A549 (cell line): ENCODE data around the gene RAB11FIP5. TPM values are rescaled to one million over a fixed set of nuclear protein-coding genes. Genes with fewer than 3 reads are reported as not detected.
A peak's percentile ranks its signal among the peaks of the same experiment; 100 is the strongest.

Source experiments
- ATAC-seq, 2 experiments: fragments of 200-7000 bp in 1 of 2; fragments of >200 bp in 1 of 2; cut with Nextera tagmentation in 1 of 2; cut with Tn5 transposase in 1 of 2; 3 replicates each; pipeline versions ENCODE4 v1.8.0 to v1.9.1; 2018 to 2020; ENCODE audit warnings: mild to moderate bottlenecking in 1 of 2, moderate library complexity in 1 of 2
- CTCF ChIA-PET: fragments of 300-600 bp; sonication (Branson Sonifier 250); formaldehyde crosslinking; extraction: SDS; loops from one replicate; lab custom pipeline; 2021; ENCODE audit warnings: antibody characterized with exemption, inconsistent platforms; lab: Yijun Ruan, JAX
- POLR2A ChIA-PET: fragments of 350-600 bp; formaldehyde crosslinking; extraction: SDS; loops from one replicate; lab custom pipeline; 2021; ENCODE audit warnings: antibody characterized with exemption, inconsistent platforms; lab: Yijun Ruan, JAX
- DNase-seq, 2 experiments: peaks; one replicate each; pipeline versions ENCODE4 v3.0.0 to v3.0.0-alpha.2; 2011 to 2016; ENCODE audit warnings: low read depth in 1 of 2, low spot score in 1 of 2
- FAIRE-seq: peaks from 2 replicates; lab custom pipeline; 2011; peaks lifted over from hg19 to GRCh38; lab: Jason Lieb, UNC
- H3K27ac ChIP-seq, 2 experiments: fragments of >200 bp; sonication (Bioruptor Twin); formaldehyde crosslinking; 3 replicates each; pipeline ENCODE4 v1.5.1; 2016 to 2017
- H3K4me1 ChIP-seq: fragments of >200 bp; sonication (Bioruptor Twin); formaldehyde crosslinking; 3 replicates; pipeline ENCODE4 v1.6.1; 2016
- H3K4me2 ChIP-seq: fragments of >200 bp; sonication (Bioruptor Twin); formaldehyde crosslinking; 3 replicates; pipeline ENCODE4 v1.6.1; 2016
- H3K4me3 ChIP-seq: fragments of >200 bp; sonication (Bioruptor Twin); formaldehyde crosslinking; 3 replicates; pipeline ENCODE4 v1.5.1; 2016
- H3K9me3 ChIP-seq: fragments of >200 bp; sonication (Bioruptor Twin); formaldehyde crosslinking; 3 replicates; pipeline ENCODE4 v1.6.1; 2016
- BHLHE40 ChIP-seq: IDR thresholded peaks from 2 replicates; pipeline ENCODE4 v1.6.1; 2012; ENCODE audit warnings: low read depth, low read length, inconsistent platforms
- CBX2 ChIP-seq: fragments of 200-600 bp; sonication (generic); IDR thresholded peaks from 2 replicates; pipeline ENCODE4 v1.6.1; 2016; ENCODE audit warnings: low read depth, mild to moderate bottlenecking, borderline replicate concordance
- EHF ChIP-seq: fragments of 250-450 bp; sonication (Bioruptor Pico); IDR thresholded peaks from 2 replicates; pipeline ENCODE4 v1.5.0; 2020; ENCODE audit warnings: mild to moderate bottlenecking
- EHMT2 ChIP-seq: fragments of 200-600 bp; sonication (generic); IDR thresholded peaks from 2 replicates; pipeline ENCODE4 v1.6.1; 2016; ENCODE audit warnings: antibody characterized with exemption, low read depth, mild to moderate bottlenecking, moderate library complexity
- EP300 ChIP-seq, 2 experiments: fragments of >200 bp; sonication (Bioruptor Twin); formaldehyde crosslinking; IDR thresholded peaks; 2 replicates in 1 of 2; 3 replicates in 1 of 2; pipeline ENCODE4 v1.6.1; 2016 to 2017
- FOSL2 ChIP-seq, 2 experiments: fragments of 450-650 bp in 1 of 2; fragments of >200 bp in 1 of 2; sonication (Bioruptor Twin) in 1 of 2; formaldehyde crosslinking; IDR thresholded peaks; 2 replicates each; pipeline versions ENCODE4 v1.5.0 to v1.6.1; 2016 to 2020; ENCODE audit warnings: mild to moderate bottlenecking in 1 of 2, moderate library complexity in 1 of 2
- HEYL ChIP-seq: fragments of 250-450 bp; sonication (Bioruptor Pico); IDR thresholded peaks from 2 replicates; pipeline ENCODE4 v1.8.0; 2021; ENCODE audit warnings: mild to moderate bottlenecking, moderate library complexity
- JUN ChIP-seq, 2 experiments: fragments of >200 bp; sonication (Bioruptor Twin); formaldehyde crosslinking; IDR thresholded peaks; 2 replicates in 1 of 2; 3 replicates in 1 of 2; pipeline ENCODE4 v1.6.1; 2016 to 2017
- KDM1A ChIP-seq: fragments of 200-600 bp; sonication (generic); IDR thresholded peaks from 2 replicates; pipeline ENCODE4 v1.6.1; 2016; ENCODE audit warnings: low read depth, mild to moderate bottlenecking
- MYC ChIP-seq: IDR thresholded peaks from 2 replicates; pipeline ENCODE4 v1.6.1; 2012; ENCODE audit warnings: mild to moderate bottlenecking, inconsistent platforms, low read length, improper control_type of control experiment, borderline replicate concordance
- NPAS2 ChIP-seq: fragments of 250-450 bp; sonication (Bioruptor Pico); IDR thresholded peaks from 2 replicates; pipeline ENCODE4 v1.8.0; 2022; ENCODE audit warnings: mild to moderate bottlenecking, moderate library complexity, borderline replicate concordance
- POLR2A ChIP-seq: IDR thresholded peaks from 2 replicates; pipeline ENCODE4 v1.6.1; 2012; ENCODE audit warnings: mild to moderate bottlenecking, low read length
- POLR2AphosphoS2 ChIP-seq: conservative IDR thresholded peaks from 2 replicates; pipeline ENCODE4 v1.6.1; 2012; ENCODE audit warnings: low read length, improper control_type of control experiment, inconsistent platforms
- RARB ChIP-seq: fragments of 250-450 bp; sonication (Bioruptor Pico); IDR thresholded peaks from 2 replicates; pipeline ENCODE4 v1.8.0; 2021; ENCODE audit warnings: mild to moderate bottlenecking, moderate library complexity
- SMC3 ChIP-seq: fragments of >200 bp; sonication (Bioruptor Twin); formaldehyde crosslinking; IDR thresholded peaks from 3 replicates; pipeline ENCODE4 v1.6.1; 2018; ENCODE audit warnings: inconsistent platforms
- SREBF2 ChIP-seq: fragments of 450-650 bp; IDR thresholded peaks from 2 replicates; pipeline ENCODE4 v1.6.1; 2014; ENCODE audit warnings: mild to moderate bottlenecking, moderate library complexity
- TFCP2L1 ChIP-seq: fragments of 250-450 bp; sonication (Bioruptor Pico); IDR thresholded peaks from 2 replicates; pipeline ENCODE4 v1.5.0; 2021; ENCODE audit warnings: mild to moderate bottlenecking
- TP53 ChIP-seq: fragments of 250-450 bp; sonication (Bioruptor Pico); IDR thresholded peaks from 2 replicates; pipeline ENCODE4 v1.5.0; 2021; ENCODE audit warnings: mild to moderate bottlenecking, moderate library complexity
- ZC3H11A ChIP-seq: fragments of 450-650 bp; IDR thresholded peaks from 2 replicates; pipeline ENCODE4 v1.6.1; 2014; ENCODE audit warnings: antibody characterized with exemption, mild to moderate bottlenecking
- WGBS: methylation state at CpG from one replicate; pipeline ENCODE4 v1.1.6; 2017; ENCODE audit errors: missing lambda C conversion rate; 5-methylcytosine and 5-hydroxymethylcytosine counted together
- polyA plus RNA-seq, 4 experiments: library from polyadenylated mRNA; depleted of rRNA in 3 of 4; stranded (reverse); fragments of >200 nt; fragmentation: RNase III in 1 of 4; extraction: RNeasy Plus Mini Kit Qiagen cat#74134 plus additional on column Dnase treatment in 1 of 4; gene quantifications; 2 replicates in 3 of 4; 3 replicates in 1 of 4; pipeline ENCODE4 v1.2.3, GENCODE V29; 2011 to 2017
- TF ChIP-seq, protein P1 (sequence below): fragments of >200 bp; sonication (Bioruptor Twin); formaldehyde crosslinking; IDR thresholded peaks from 3 replicates; pipeline ENCODE4 v1.6.1; 2016

The RAB11FIP5 gene
- polyA plus RNA-seq, 2 of the 4 experiments (the other 2 are of a cell fraction) = 21.6 to 21.8 TPM

DNA sequence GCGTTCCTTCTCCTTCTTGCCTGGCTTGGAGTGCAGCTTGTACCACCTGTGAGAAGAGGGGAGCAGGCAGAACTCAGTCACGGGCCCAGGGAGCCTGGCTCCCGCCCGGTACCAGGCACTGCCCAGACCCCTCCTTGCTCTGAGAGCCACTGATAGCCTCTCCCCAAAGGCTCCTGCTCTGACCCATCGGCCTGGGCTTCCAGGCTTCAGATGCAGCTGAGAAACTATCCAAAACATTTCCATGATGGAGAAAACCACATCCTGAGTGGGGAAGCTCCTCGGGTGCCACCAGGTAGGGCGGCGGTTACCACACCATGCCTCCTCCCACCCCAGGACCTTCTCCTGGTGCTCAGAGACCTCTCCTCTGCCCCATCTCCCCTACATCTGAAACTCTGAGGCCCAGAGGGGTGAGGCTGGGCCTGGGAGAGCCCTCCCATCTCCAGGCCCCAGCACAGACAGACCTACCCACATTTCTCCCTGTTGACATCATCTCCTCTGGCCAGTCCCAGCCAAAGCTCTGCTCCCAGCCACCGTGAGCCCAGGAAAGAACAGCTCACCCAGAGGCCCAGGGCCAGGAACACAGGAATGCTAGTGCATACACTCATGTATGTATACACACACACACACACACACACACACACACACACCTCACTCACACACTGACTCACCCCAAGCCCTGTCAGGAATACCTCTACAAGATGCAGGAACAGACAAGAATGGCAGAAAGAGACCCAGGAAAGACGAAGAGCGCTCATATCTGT is 23.3 kb downstream of the RAB11FIP5 start:
- H3K4me2 ChIP-seq = peak overlapping the region; percentile 30; the same call in 2 of the 3 replicates

DNA sequence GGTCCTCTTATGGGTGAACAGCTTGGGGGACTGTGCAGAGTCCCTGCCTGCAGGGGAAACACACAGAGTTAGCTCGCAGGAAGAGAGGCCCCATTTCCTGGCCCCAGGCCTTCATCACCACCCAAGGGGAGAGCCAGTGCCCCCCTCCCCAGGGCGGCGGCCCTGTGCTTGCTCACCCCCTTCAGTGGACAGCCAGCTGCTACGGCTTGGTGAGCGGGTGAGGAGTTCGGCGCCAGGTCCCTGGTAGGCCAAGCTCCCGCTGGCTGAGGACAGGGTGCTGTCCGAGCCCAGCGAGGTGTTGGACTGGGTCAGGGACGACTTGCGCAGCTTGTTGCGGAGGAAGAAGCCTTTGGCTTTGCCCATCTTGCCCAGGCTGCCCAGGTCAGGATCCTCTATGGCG is 24.0 kb downstream of the RAB11FIP5 start:
- peak overlapping the region in 1 of 2 experiments; percentile 60; a peak in 3 of 6 replicates for H3K27ac ChIP-seq
- no peak for DNase-seq
- H3K9me3 ChIP-seq = no peaks in the 10 kb centered on the region
- ChIA-PET CTCF (interaction anchor here (1.1 to 18.7 kb wide), 13 partner anchors 15 to 194 kb away, joined by 3 to 500 read pairs (median 7); partner anchors contain the start of genes SFXN5 and SMYD5), POLR2A (interaction anchor here (1.5 kb wide), 1 partner anchor 24 kb away, joined by 5 read pairs; the partner anchor contains the start of gene RAB11FIP5)
- H3K4me2 ChIP-seq = no peak overlapping the region
- H3K4me1 ChIP-seq = peaks cover 18% of the 10 kb centered on the region
- no peak for FAIRE-seq
- H3K4me3 ChIP-seq = no peak overlapping the region
- ATAC-seq = no peak
- no peak for TF ChIP-seq RARB
- no peak for TF ChIP-seq JUN (IDR thresholded peaks at IDR 0.05)
- no peak for TF ChIP-seq POLR2AphosphoS2
- no peak for TF ChIP-seq TP53 (CRISPR knock-in tag)
- TF ChIP-seq BHLHE40 = no peak
- no peak for TF ChIP-seq SREBF2
- TF ChIP-seq SMC3 = no peak
- WGBS = 91% methylated on average over 14 of the region's 14 CpGs

More for the DNA sequence above, 23.3 kb downstream of the RAB11FIP5 start:
- H3K4me3 ChIP-seq = no peak overlapping the region
- POLR2A ChIA-PET = interaction anchor here (1.5 kb wide), 1 partner anchor 23 kb away, joined by 5 read pairs; the partner anchor contains the start of gene RAB11FIP5
- DNase-seq (peak; percentile 59 to 83), FAIRE-seq (no peak), ATAC-seq (peak; percentile 80 to 81)
- peak overlapping the region; percentile 60 to 63 for H3K27ac ChIP-seq
- CTCF ChIA-PET = interaction anchor here (0.5 to 18.7 kb wide), 12 partner anchors 15 to 390 kb away, joined by 3 to 500 read pairs (median 6); partner anchors contain the start of genes SFXN5 and SMYD5
- 83% methylated on average over 11 of the region's 11 CpGs for WGBS
- TF ChIP-seq FOSL2 (IDR thresholded peaks at IDR 0.05) (0 out of 2 replicates have a peak, but pooled peaks have one; percentile 19), FOSL2 (CRISPR knock-in tag; IDR thresholded peaks at IDR 0.05) (peak; percentile 76), SREBF2 (no peak), KDM1A (no peak)
- no peaks in the 10 kb centered on the region for H3K9me3 ChIP-seq
- H3K4me1 ChIP-seq = peaks cover 18% of the 10 kb centered on the region

GRCh38 chr2:73088211-73088610 is 24.5 kb downstream of the RAB11FIP5 start:
- CTCF ChIA-PET = interaction anchor here (1.1 to 18.7 kb wide), 12 partner anchors 14 to 194 kb away, joined by 3 to 500 read pairs (median 7); partner anchors contain the start of gene SFXN5
- no peak for TF ChIP-seq KDM1A
- TF ChIP-seq POLR2AphosphoS2 = no peak
- TF ChIP-seq, protein P1, sequence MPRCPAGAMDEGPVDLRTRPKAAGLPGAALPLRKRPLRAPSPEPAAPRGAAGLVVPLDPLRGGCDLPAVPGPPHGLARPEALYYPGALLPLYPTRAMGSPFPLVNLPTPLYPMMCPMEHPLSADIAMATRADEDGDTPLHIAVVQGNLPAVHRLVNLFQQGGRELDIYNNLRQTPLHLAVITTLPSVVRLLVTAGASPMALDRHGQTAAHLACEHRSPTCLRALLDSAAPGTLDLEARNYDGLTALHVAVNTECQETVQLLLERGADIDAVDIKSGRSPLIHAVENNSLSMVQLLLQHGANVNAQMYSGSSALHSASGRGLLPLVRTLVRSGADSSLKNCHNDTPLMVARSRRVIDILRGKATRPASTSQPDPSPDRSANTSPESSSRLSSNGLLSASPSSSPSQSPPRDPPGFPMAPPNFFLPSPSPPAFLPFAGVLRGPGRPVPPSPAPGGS = no peak
- no peak for TF ChIP-seq EHF
- no peak for TF ChIP-seq TFCP2L1
- no peak for TF ChIP-seq FOSL2 (IDR thresholded peaks at IDR 0.05)
- no peak for TF ChIP-seq FOSL2 (CRISPR knock-in tag; IDR thresholded peaks at IDR 0.05)
- TF ChIP-seq NPAS2 = no peak
- TF ChIP-seq ZC3H11A = no peak
- TF ChIP-seq CBX2 = no peak
- no peak for TF ChIP-seq EP300 (IDR thresholded peaks at IDR 0.05)
- no peak for TF ChIP-seq EHMT2
- no peak for TF ChIP-seq POLR2A
- TF ChIP-seq TP53 (CRISPR knock-in tag) = no peak
- no peak for TF ChIP-seq MYC
- no peak for TF ChIP-seq HEYL (CRISPR knock-in tag)
- no peak for FAIRE-seq
- peaks cover 18% of the 10 kb centered on the region for H3K4me1 ChIP-seq
- no peak for ATAC-seq
- no peak overlapping the region for H3K27ac ChIP-seq
- POLR2A ChIA-PET = interaction anchor here (0.6 kb wide), 1 partner anchor 30 kb away, joined by 3 read pairs; no protein-coding TSS in a partner anchor
- no peaks in the 10 kb centered on the region for H3K9me3 ChIP-seq
- no peak overlapping the region for H3K4me2 ChIP-seq
- H3K4me3 ChIP-seq = no peak overlapping the region
- DNase-seq = no peak
- WGBS = 88% methylated on average over 12 of the region's 12 CpGs
